ENCODE data around the gene R3HCC1L.

GRCh38 chr10:98253499-98253898 is 119.0 kb downstream of the R3HCC1L start:
- TF ChIP-seq CTCF (IDR thresholded peaks at IDR 0.05) (no peak), POLR2A (IDR thresholded peaks at IDR 0.05) (no peak)

Measured in Peyer's patch (tissue), 4 donors.